ENCODE data around the gene GABPB1.

The GABPB1 gene

DNA sequence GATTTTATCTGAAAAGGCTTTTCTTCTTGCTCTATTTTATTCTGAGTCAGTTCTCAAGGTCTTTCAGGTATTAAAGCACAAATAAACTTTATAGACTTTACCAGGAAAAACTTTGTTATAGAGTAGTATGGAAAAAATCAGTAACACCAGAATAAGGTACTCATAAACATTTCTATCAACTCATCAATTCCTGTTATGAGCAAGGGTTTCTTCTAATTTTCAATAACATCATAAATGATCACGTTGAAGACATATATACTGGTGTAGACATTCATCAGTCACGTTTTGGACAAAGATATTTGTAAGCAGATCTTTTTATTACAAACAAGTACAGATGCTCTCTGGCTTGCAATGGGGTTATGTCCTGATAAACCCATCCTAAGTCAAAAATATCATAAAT, 79.9 kb downstream of the GABPB1 start:
- no peak for DNase-seq

DNA sequence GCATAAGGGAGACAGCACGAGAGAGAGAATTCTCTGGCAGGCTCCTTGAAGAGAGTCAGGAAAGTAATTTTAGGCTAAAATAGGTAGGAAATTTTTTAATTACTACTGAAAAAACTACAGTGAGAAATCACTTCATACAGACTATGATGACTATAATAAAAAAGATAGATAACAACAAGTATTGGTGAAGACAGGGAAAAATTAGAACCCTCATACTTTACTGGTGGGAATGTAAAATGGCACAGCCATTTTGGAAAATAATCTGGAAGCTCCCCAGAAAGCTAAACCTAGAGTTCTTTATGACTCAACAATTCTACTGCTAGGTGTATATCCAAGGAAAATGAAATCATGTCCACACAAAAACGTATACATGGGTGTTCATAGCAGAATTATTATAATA, 87.4 kb downstream of the GABPB1 start:
- no peak for DNase-seq

DNA sequence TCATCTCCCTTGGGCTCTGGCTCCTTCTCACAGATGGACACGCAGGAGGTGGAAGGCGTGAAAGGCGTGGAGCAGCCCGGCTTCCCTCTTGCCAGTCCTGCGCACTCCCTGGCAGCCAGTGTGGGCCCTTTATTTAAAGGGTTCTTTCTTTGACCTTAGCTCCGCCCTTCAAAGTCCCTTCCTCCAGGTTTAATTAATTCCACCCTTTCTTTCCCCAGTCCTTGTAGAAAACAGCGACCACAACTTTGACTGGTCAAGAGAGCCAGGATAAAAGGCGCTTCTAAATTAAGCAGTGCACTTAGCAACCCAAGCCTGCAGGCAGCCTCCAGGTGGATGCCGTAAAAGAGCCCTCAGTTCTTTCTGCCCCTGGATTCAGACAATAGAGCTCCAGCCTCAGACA, 89.4 kb downstream of the GABPB1 start, which contains the start of gene HDC:
Gene HDC, minus strand, starts transcription at position 107 of the 400 bp plus-strand sequence. Its CDS starts 103 bp downstream, at position 4.
- no peak for DNase-seq

GRCh38 chr15:50262533-50262932, 92.5 kb downstream of the GABPB1 start:
- peak in 1 of 5 donors; percentile 89 for DNase-seq

DNA sequence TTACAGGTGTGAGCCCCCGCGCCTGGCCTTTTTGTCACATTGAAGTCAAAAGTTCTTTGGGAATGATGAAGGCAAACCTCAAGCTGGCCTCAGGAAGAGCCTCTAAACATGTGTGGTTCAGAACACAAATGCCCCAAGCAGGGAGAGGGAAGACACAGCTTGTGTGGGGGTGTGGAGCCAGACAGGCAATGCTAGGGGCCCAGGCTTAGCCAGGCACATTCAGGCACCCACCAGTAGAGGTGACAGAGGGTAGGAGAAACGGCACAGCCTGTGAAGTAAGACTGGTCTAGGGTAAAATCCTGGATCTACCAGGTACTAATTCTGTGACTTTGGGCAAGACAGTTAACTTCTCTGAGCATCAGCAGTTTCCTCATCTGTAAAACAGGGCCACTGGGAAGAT, 93.0 kb downstream of the GABPB1 start:
- DNase-seq = peak in 1 of 5 donors; percentile 64

- DNase-seq = peak in 1 of 5 donors; percentile 62
These were observed 94.0 kb downstream of the GABPB1 start for GRCh38 chr15:50260969-50261496.

- DNase-seq = no peak
These were observed 95.7 kb downstream of the GABPB1 start for GRCh38 chr15:50259276-50259675.

GRCh38 chr15:50257924-50258323, 97.1 kb downstream of the GABPB1 start:
- peak in 1 of 5 donors; percentile 74 for DNase-seq

DNA sequence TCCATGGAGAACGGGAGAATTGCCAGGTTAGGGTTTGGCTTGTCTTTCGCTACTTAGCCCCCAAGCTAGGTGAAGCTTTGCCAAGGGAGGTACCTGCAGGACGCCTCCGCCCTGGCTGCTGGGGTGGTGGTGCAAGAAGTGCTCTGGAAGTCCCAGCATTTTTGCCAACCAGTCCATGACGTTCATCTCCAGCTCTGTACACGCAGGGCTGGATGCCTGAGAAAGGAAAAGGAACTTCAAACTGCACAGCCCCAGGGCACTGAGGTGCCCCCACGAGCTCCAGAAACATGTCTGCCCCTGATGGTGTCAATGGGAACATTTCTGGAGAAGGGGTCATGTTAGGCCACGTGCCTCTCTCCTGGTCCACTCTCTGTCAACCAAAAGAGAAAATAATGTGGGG, 97.7 kb downstream of the GABPB1 start:
- no peak for DNase-seq

DNA sequence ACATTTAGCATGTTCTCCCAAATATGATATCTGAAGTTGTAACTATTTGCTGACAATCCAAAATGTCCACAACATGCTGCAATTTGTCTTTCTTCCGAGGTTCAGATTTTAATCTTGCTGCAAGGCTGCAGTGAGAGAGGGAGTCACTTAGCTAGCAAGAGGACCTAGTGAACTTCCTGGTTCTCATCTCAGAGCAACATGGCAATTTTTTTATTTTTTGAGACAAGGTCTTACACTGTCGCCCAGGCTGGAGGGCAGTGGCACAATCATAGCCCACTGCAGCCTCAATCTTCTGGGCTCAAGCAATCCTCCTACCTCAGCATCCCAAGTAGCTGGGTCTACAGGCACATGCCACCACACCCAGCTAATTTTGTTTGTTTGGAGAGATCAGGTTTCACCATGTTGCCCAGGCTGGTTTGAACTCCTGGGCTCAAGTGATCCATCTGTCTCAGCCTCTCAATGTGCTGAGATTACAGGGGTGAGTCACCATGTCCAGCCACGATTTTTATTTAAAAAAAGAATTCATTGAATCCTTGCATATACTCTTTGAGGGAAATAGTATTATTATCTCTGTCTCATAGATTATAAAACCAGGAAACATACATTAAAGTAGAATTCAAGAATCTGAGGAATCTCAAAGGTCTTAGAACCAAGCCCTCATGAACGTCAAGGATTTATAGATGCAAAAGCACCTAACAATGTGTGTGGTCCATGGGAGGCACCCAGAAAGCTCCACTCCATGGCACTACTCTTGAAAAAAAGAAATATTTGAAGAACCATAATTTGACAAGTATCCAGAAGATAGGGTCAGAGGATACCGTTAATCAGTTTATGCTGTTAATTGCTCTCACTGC, 98.6 kb downstream of the GABPB1 start:
- DNase-seq = no peak

- no peak for DNase-seq
These were observed 102.4 kb downstream of the GABPB1 start for GRCh38 chr15:50252556-50252955.

GRCh38 chr15:50251638-50252182, 103.3 kb downstream of the GABPB1 start:
- DNase-seq = no peak

DNA sequence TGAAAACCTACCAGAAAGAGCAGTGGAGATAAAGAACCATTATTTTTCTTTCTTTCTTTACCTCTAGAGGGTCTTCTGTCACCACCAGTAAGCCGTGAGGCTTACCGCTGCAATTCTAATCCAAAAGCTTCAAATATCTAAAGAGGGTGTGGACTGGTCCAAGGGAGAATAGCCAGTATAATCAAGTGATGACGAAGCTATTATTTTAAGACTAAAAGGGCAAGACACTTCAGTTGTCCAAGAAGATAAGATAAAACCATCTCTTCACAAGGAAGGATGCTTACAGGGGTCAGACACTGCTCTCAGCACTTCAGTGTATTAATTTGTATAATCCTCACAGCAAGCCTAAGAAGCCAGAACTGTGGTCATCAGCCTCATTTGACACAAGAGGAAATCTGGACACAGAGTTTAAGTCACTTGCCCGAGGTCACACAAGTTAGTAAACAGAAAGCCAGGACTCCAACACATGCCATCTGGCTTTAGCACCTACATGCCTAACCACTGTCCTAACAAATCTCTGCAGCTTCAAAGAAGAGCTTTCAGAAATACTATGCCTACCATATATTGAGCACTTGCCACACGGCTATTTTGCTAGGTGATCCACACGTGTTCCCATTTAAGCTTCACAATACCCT, 104.1 kb downstream of the GABPB1 start:
- DNase-seq = no peak

DNA sequence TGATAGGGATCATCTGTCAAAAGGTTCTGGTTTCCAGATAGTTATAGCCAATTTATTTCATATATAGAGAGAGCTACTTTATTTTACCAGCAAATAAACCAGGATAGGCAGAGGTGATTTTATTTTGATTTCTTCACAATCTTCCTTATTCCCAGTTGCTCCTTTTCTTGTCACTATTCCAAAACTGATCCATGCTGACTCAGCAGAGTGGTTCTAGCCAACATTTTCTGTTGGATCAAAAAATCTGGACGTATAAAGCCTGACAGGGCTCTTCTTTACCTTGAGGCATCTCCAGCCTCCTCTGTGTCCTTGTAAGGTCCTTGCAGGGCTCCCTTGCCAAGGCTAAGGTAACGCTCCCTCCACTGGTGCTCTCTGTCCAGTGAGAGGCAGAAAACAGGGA, 105.3 kb downstream of the GABPB1 start:
- DNase-seq = no peak

DNA sequence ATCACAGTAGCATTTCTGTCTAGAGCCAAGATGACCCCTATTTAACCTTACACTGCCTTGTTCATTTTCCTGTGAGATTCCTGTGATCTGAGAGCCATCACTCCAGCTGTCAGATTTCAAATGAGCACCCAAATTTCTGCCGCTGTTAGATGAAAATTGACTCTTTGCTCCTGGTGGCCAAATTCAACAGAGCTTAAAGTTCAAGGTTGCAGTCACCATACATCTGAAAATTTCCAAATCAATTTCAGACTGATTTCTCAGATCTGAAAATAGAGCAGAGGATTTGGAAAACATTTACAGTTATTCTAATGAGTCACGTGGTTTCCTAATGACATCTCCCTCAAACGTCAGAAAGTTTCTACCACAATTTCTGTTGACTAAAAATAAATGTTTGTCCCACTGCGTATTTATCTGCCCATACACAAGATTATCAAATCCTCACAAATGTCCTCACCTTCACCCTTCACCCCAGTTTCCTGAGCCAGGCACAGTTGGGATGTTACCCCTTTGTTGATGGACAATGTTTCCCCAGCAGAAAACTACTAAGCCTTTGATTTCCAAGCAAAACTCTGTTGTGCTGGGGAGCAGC, 105.9 kb downstream of the GABPB1 start:
- peak in 1 of 5 donors; percentile 47 for DNase-seq

- peak in 3 of 5 donors; percentile 13 to 85 (median 28) for DNase-seq
These were observed 107.0 kb downstream of the GABPB1 start for GRCh38 chr15:50247819-50248655.

- DNase-seq = no peak
These were observed 108.4 kb downstream of the GABPB1 start for GRCh38 chr15:50246631-50247030.

- DNase-seq = no peak
These were observed 109.9 kb downstream of the GABPB1 start for GRCh38 chr15:50244959-50245624.

DNA sequence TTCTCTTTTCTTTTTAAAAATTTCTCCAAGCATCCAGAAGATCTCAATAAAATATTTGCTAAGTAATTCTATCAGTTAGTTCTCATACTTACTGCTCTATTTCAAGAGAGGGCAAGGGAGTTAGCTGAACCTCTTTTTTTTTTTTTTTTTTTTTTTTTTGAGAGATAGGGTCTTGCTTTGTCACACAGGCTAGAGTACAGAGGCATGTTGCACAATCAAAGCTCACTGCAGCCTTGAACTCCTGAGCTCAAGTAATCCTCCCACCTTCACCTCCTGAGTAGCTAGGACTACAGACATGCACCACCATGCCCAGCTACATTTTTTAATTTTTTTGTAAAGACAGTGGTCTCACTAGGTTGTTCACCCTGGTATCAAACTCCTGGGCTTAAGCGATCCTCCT, 110.8 kb downstream of the GABPB1 start:
- no peak for DNase-seq

GRCh38 chr15:50241684-50242450, 113.1 kb downstream of the GABPB1 start:
- DNase-seq = no peak

GRCh38 chr15:50238255-50238654, 116.7 kb downstream of the GABPB1 start:
- no peak for DNase-seq

Measured in T-helper 1 cell (primary cell).